Large intestine (tissue), 3 donors: ENCODE data around the gene ABHD8. TPM values are rescaled to one million over a fixed set of nuclear protein-coding genes. Genes with fewer than 3 reads are reported as not detected.
"Not testable (repeated sequence)": the region's sequence is repeated elsewhere in the genome, so short reads cannot be mapped to it uniquely, and the experiment has no call there.

Experiments
- DNase-seq, 2 donors: peaks; one replicate each; pipeline versions ENCODE4 v3.0.0 to v3.0.0-alpha.2; 2013
- H3K27ac ChIP-seq: one replicate; pipeline ENCODE4 v1.5.1; 2013; ENCODE audit warnings: low read length
- H3K27me3 ChIP-seq: 2 replicates; pipeline ENCODE4 v1.6.1; 2013; ENCODE audit warnings: low read length; ENCODE audit not compliant: control insufficient read depth, insufficient read depth
- H3K36me3 ChIP-seq: 2 replicates; pipeline ENCODE4 v1.6.1; 2013; ENCODE audit warnings: low read length; ENCODE audit not compliant: control insufficient read depth, insufficient read depth
- H3K4me1 ChIP-seq: one replicate; pipeline ENCODE4 v1.6.1; 2013; ENCODE audit warnings: low read length; ENCODE audit not compliant: control insufficient read depth, insufficient read depth
- H3K4me3 ChIP-seq: one replicate; pipeline ENCODE4 v1.5.1; 2013; ENCODE audit warnings: low read length
- H3K9me3 ChIP-seq: one replicate; pipeline ENCODE4 v1.6.1; 2013; ENCODE audit warnings: mild to moderate bottlenecking, low read depth, low read length, moderate library complexity; ENCODE audit not compliant: control insufficient read depth
- WGBS: methylation state at CpG from one replicate; pipeline ENCODE4 v1.1.5; 2013; ENCODE audit warnings: low lambda C conversion rate; ENCODE audit not compliant: insufficient coverage; 5-methylcytosine and 5-hydroxymethylcytosine counted together
- polyA plus RNA-seq: library from polyadenylated mRNA; unstranded; fragments of 120-200 nt; gene quantifications from one replicate; pipeline ENCODE4 v1.2.1, GENCODE V29; 2013

The ABHD8 gene
- polyA plus RNA-seq, 1 donor, result 5.0 TPM

DNA sequence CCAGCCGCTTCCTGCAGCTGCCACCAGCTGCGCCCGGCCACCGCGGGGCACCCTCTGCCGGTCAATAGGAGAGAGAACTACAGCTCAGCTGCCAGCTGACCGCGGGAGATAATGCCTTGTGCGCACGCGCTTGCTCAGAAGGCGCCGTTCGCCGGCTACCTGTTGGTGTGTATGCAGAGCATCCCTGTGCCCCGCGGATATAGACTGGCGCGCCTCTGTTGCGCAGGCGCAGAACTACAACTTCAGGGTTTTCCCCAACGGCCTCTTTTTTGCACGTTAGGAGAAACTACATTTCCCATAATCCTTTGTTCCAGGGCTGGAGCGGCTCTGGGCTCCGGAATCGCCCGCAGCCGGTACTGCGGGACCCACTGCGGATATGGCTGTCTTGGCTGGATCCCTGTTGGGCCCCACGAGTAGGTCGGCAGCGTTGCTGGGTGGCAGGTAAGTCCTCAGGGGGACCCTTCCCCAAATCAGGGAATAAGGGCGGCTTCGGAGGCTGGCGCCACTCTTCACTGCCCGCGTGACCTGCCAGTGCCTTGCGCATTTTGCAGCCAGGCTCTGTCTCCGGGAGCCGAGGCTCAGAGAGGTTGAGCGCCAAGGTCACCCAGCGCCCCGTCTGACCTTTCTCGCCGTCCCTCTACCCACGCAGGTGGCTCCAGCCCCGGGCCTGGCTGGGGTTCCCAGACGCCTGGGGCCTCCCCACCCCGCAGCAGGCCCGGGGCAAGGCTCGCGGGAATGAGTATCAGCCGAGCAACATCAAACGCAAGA is 2.5 kb upstream of the ABHD8 start, which contains the start of gene MRPL34:
Gene MRPL34, plus strand, starts transcription at position 356 of the 768 bp plus-strand sequence. Its CDS starts 21 bp downstream, at position 377.
- peak within 1 kb of the TSS; percentile 82 for H3K4me3 ChIP-seq
- no CpG with 5 or more reads among the region's 55 CpGs for WGBS
- peak; percentile 99 to 100 for DNase-seq
- H3K4me1 ChIP-seq, result peaks cover 29% of the 10 kb centered on the region
- no peaks in the 10 kb centered on the region for H3K9me3 ChIP-seq
- H3K27me3 ChIP-seq, result no peaks in the 10 kb centered on the region
- H3K36me3 ChIP-seq, result peaks cover 3% of the 10 kb centered on the region
- H3K27ac ChIP-seq, result peak within 1 kb of the TSS; percentile 96

DNA sequence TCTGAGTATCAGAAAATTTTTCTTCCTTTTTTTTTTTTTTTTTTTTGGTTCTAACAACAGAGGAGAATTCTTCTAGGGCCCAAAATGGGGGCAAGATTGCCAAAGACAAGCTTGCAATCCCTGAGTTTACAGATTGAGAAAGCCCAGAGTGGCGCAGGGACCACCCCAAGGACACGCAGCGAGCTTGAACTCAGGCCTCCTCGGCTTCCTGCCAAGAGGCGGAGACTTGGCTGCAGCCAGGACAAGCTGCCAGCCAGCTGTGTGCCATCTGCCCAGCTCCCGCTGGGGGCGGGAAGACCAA is 1.9 kb upstream of the ABHD8 start:
- whole genome bisulfite sequencing, result no CpG with 5 or more reads among the region's 7 CpGs
- peaks cover 24% of the 10 kb centered on the region for H3K4me1 ChIP-seq
- peak overlapping the region; percentile 82 for H3K4me3 ChIP-seq
- peak overlapping the region; percentile 96 for H3K27ac ChIP-seq
- no peak for DNase-seq
- peaks cover 3% of the 10 kb centered on the region for H3K36me3 ChIP-seq
- H3K9me3 ChIP-seq, result no peaks in the 10 kb centered on the region
- H3K27me3 ChIP-seq, result no peaks in the 10 kb centered on the region

DNA sequence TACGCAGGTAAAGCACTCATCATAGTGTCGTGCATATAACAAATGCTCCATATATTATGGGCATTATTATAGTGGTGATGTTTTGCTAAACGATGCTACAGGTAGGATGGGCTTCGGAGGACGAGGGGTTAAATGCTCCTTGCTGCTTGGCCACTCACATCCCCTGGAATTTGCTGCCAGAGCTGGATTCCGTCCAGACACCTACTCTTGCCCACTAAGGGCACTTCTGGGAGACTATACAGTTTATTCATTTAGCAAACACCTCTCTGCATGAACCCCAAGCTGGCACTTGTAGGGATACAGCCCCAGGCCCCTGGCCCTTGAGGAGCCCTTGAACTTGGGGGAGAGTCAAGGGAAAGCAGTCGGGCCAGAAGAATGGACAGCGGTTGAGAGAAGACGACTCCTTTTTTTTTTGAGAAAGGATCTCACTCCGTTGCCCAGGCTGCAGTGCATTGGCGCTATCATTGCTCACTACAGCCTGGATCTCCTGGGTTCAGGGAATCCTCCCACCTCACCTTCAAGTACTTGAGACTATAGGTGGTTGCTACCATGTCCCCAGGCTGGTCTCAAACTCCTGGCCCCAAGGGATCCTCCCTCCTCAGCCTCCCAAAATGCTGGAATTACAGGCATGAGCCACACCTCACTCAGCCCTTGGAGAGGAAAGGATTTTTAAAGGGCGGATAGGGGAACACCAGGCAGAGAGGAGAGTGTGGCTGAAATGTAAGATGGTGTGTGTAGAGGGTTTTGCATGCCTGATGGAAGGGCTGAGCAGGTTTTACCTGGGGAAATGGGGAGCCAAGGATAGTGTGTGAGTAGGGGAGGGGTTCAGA is 1.4 kb upstream of the ABHD8 start:
- Histone ChIP-seq H3K4me1 (peaks cover 22% of the 10 kb centered on the region), H3K27me3 (no peaks in the 10 kb centered on the region), H3K9me3 (no peaks in the 10 kb centered on the region), H3K4me3 (no peak overlapping the region), H3K36me3 (peaks cover 3% of the 10 kb centered on the region), H3K27ac (peak overlapping the region; percentile 96)
- WGBS, result no CpG with 5 or more reads among the region's 12 CpGs
- DNase-seq, result no peak

DNA sequence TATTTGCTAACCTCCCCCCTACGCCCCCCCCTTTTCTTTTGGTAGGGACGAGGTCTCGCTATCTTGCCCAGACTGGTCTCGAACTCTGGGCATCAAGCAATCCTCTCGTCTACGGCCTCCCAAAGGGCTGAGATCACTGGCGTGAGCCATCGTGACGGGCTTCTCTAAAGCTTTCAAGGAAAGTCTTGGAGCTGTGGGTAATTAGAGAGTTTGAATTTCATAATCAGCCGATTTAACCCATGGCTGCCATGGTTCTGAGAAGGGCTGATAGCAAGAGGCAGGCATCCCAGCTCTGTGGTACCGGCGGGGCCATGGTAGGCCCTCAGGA is 679 bp upstream of the ABHD8 start:
- Histone ChIP-seq H3K4me3 (no peak overlapping the region), H3K27me3 (no peaks in the 10 kb centered on the region), H3K36me3 (peaks cover 3% of the 10 kb centered on the region), H3K4me1 (peaks cover 22% of the 10 kb centered on the region), H3K27ac (no peak overlapping the region), H3K9me3 (no peaks in the 10 kb centered on the region)
- no peak for DNase-seq
- WGBS, result no CpG with 5 or more reads among the region's 12 CpGs

DNA sequence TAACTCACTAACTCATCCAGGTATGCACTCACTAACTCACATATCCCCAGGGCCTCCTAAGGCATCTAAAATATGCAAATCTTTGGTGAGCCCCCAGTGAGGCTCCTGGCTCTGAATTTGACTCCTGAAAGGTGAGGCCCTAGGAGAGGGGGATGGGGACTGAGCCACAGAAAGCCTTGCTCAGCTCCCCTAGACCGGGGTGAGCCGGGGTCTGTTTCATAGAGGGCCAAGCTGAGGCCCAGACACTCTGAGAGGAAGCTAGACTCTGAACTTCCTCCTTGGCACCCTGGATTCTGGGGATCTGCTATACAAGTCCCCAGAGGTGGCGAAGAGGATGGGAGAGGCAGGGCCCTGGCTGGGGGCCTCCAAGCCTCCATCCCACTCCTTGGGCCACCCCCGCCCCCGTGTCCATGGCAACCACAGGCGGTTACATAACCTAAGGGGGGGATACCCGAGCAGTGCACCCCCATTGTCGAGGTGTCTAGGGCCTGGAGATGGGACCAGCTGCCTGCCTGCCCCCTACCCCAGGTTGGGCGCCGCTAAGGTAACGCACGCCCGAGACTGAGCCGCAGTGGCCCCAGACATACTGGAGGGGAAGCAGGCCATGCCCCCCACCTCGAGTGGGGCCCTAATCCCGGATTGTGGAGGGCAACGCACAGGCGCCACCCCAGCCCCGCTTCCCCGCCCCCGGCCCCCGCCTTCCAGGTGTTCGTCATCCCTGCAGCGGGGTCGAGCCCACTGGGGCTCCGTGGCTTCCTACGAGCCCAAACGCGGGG is 646 bp downstream of the ABHD8 start:
- no CpG with 5 or more reads among the region's 29 CpGs for WGBS
- Histone ChIP-seq H3K9me3 (no peaks in the 10 kb centered on the region), H3K27ac (no peak overlapping the region), H3K4me1 (peaks cover 22% of the 10 kb centered on the region), H3K27me3 (no peaks in the 10 kb centered on the region), H3K4me3 (peak overlapping the region; percentile 72), H3K36me3 (peaks cover 7% of the 10 kb centered on the region)
- no peak for DNase-seq

DNA sequence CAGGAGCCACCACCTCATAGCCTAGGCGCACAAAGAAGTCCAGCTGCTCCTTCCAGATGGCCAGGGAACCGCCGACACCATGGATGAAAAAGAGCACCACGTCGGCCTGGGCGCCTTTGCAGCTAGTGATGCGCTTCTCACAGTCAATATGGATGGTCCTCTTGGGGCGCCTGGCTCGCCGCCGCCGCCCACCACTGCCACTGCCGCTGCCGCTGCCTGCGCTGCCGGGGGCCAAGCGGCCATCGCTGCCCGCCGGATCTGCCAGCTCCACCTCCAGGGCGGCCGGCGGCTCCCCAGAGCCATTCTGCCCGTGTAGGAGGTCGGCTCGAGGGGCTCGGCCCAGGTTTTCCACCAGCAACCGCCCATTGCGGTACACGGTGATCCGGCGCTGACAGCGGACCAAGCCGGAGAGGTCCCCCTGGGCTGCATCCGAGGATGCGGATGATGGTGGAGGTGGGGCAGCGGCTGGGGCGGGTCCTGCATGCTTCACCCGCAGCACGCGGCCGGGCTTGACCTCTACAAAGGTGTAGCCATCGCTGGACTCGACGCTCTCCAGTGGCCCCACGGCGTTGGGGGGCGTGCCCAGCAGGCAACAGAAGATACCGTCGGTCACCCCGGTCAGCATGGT is 2.1 kb downstream of the ABHD8 start:
- no peaks in the 10 kb centered on the region for H3K9me3 ChIP-seq
- no peak overlapping the region for H3K4me3 ChIP-seq
- H3K27ac ChIP-seq, result no peak overlapping the region
- no CpG with 5 or more reads among the region's 51 CpGs for WGBS
- no peaks in the 10 kb centered on the region for H3K27me3 ChIP-seq
- peaks cover 9% of the 10 kb centered on the region for H3K36me3 ChIP-seq
- peaks cover 15% of the 10 kb centered on the region for H3K4me1 ChIP-seq
- no peak for DNase-seq

DNA sequence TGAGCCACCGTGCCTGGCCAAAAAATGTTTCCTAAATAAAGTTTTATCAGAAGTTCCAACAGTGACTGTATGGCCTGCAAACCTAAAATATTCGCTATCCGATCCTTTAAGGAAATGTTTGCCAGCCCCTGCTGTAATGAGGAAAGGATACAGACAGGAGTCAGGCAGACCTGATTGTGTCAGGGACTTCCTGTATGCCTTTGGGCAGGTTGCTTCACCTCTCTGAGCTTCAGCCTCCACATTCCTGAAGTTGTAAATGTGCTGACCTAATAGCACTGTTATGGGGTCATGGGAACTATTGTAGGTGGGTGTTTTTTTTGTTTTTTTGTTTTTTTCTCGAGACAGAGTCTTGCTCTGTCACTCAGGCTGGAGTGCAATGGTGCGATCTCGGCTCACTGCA is 6.2 kb downstream of the ABHD8 start:
- Histone ChIP-seq H3K27me3 (no peaks in the 10 kb centered on the region), H3K4me3 (no peak overlapping the region), H3K36me3 (peaks cover 11% of the 10 kb centered on the region), H3K4me1 (peaks cover 2% of the 10 kb centered on the region), H3K27ac (no peak overlapping the region), H3K9me3 (peaks cover 6% of the 10 kb centered on the region)
- WGBS, result no CpG with 5 or more reads among the region's 6 CpGs
- no peak for DNase-seq

DNA sequence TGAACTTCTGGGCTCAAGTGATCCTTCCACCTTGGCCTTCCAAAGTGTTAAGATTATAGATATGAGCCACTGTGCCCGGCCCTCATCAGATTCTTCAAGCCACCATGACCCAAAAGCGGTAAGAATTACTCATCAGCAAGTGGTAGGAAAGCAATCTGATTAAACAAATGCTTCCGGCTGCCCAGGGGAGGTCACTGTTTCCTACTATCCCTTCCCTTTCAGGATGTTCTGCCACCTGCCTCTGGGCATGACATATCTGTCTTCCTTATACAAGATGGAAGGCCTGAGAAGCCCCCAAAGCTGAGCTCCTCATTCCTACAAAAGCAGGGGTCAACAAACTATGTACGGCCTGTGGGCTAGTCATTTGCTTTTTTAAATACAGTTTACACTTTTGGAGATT is 7.0 kb downstream of the ABHD8 start:
- peaks cover 4% of the 10 kb centered on the region for H3K4me1 ChIP-seq
- H3K9me3 ChIP-seq, result peaks cover 6% of the 10 kb centered on the region
- H3K4me3 ChIP-seq, result no peak overlapping the region
- no CpG with 5 or more reads among the region's 4 CpGs for WGBS
- H3K27ac ChIP-seq, result no peak overlapping the region
- peaks cover 9% of the 10 kb centered on the region for H3K36me3 ChIP-seq
- H3K27me3 ChIP-seq, result no peaks in the 10 kb centered on the region
- DNase-seq, result no peak

DNA sequence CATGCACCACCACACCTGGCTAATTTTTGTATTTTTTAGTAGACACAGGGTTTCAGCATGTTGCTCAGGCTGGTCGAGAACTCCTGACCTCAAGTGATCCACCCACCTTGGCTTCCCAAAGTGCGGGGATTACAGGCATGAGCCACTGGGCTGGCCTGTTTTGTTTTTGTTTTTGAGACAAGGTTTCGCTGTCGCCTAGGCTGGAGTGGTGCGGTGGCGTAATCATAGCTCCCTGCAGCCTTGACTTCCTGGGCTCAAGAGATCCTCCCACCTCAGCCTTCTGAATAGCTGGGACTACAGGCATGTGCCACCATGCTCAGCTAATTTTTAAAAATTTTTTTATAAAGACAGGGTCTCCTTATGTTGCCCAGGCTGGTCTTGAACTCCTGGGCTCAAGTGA is 7.7 kb downstream of the ABHD8 start:
- not testable (repeated sequence) for H3K27ac ChIP-seq, H3K4me1 ChIP-seq, H3K4me3 ChIP-seq, H3K9me3 ChIP-seq, H3K36me3 ChIP-seq, H3K27me3 ChIP-seq, DNase-seq
- no CpG with 5 or more reads among the region's 6 CpGs for WGBS
